HepG2 (cell line): ENCODE measurements around the gene SDR42E2. TPM values are rescaled to one million over a fixed set of nuclear protein-coding genes. Genes with fewer than 3 reads are reported as not detected.
A peak's percentile ranks its signal among the peaks of the same experiment; 100 is the strongest.

ENCODE experiments used
- ASH2L ChIP-seq: fragments of 300-600, 200-600 bp; sonication (generic); IDR thresholded peaks from 2 replicates; pipeline ENCODE4 v1.7.0; 2017; ENCODE audit warnings: low read depth, mild to moderate bottlenecking, moderate library complexity, mixed read lengths, low read length; ENCODE audit not compliant: insufficient read length
- CAMTA2 ChIP-seq: sonication (generic); formaldehyde crosslinking; IDR thresholded peaks from 2 replicates; pipeline ENCODE4 v1.4.0; 2020; ENCODE audit warnings: mild to moderate bottlenecking, missing genetic modification reagents, borderline replicate concordance
- GLI4 ChIP-seq: sonication (generic); formaldehyde crosslinking; IDR thresholded peaks from 2 replicates; pipeline ENCODE4 v1.5.1; 2020; ENCODE audit warnings: missing genetic modification reagents, mild to moderate bottlenecking, moderate library complexity, borderline replicate concordance
- KDM5B ChIP-seq: sonication (generic); formaldehyde crosslinking; IDR thresholded peaks from 2 replicates; pipeline ENCODE4 v1.4.0; 2020; ENCODE audit warnings: missing genetic modification reagents, mild to moderate bottlenecking, borderline replicate concordance
- PTBP1 ChIP-seq: fragments of 200-400 bp; formaldehyde crosslinking; IDR thresholded peaks from 2 replicates; pipeline ENCODE4 v1.6.1; 2018; ENCODE audit warnings: low read length, low read depth; ENCODE audit not compliant: poor library complexity, severe bottlenecking
- SAP130 ChIP-seq: IDR thresholded peaks from 2 replicates; pipeline ENCODE4 v1.6.1; 2016; ENCODE audit warnings: low read depth
- SOX13 ChIP-seq, 3 experiments: fragments of 450-650 bp in 1 of 3; sonication (generic) in 1 of 3; formaldehyde crosslinking in 1 of 3; IDR thresholded peaks in 2 of 3; conservative IDR thresholded peaks in 1 of 3; 2 replicates each; pipeline versions ENCODE4 v1.5.0 to v1.6.1; 2016 to 2020; ENCODE audit warnings: antibody characterized with exemption in 1 of 3, mild to moderate bottlenecking in 1 of 3, missing compliant biosample characterization in 1 of 3, missing genetic modification reagents in 1 of 3, moderate library complexity in 1 of 3
- SP5 ChIP-seq: IDR thresholded peaks from 2 replicates; pipeline ENCODE4 v1.6.1; 2016; ENCODE audit warnings: low read depth, borderline replicate concordance
- XBP1 ChIP-seq: sonication (generic); formaldehyde crosslinking; IDR thresholded peaks from 2 replicates; pipeline ENCODE4 v1.5.0; 2020; ENCODE audit warnings: missing genetic modification reagents
- YY1 ChIP-seq: IDR thresholded peaks from 2 replicates; pipeline ENCODE4 v1.6.1; 2011; ENCODE audit warnings: low read length, low read depth, moderate library complexity, mild to moderate bottlenecking; ENCODE audit not compliant: insufficient read depth, insufficient replicate concordance
- ZNF253 ChIP-seq: sonication (generic); formaldehyde crosslinking; IDR thresholded peaks from 2 replicates; pipeline ENCODE4 v1.8.0; 2022; ENCODE audit warnings: mild to moderate bottlenecking, missing genetic modification reagents, borderline replicate concordance
- ZNF839 ChIP-seq: sonication (generic); formaldehyde crosslinking; IDR thresholded peaks from 2 replicates; pipeline ENCODE4 v1.4.0; 2020; ENCODE audit warnings: missing genetic modification reagents, mild to moderate bottlenecking, borderline replicate concordance
- polyA plus RNA-seq, 8 experiments: library from polyadenylated mRNA; depleted of rRNA in 3 of 8; stranded (reverse) in 7 of 8; unstranded in 1 of 8; fragments of >200 nt; fragmentation: Illumina TruSeq in 4 of 8; extraction: Trizol in 4 of 8; gene quantifications; 2 replicates each; pipeline versions ENCODE4 v1.2.1 to v1.2.3, GENCODE V29; 2011 to 2016; ENCODE audit warnings: low read depth in 4 of 8, missing spikeins in 1 of 8, mixed read lengths in 1 of 8; ENCODE audit not compliant: insufficient read depth in 1 of 8
- total RNA-seq, 5 experiments: library from RNA; depleted of rRNA; stranded (reverse); fragments of >200 nt; fragmentation: Illumina TruSeq; extraction: Trizol; gene quantifications; 2 replicates each; pipeline ENCODE4 v1.2.3, GENCODE V29; 2016; ENCODE audit warnings: low read depth in 1 of 5
- TF ChIP-seq, protein P1 (sequence below): sonication (generic); formaldehyde crosslinking; IDR thresholded peaks from 2 replicates; pipeline ENCODE4 v1.8.0; 2022; ENCODE audit warnings: missing genetic modification reagents, mild to moderate bottlenecking, borderline replicate concordance
- TF ChIP-seq, protein P2 (sequence below): sonication (generic); formaldehyde crosslinking; IDR thresholded peaks from 2 replicates; pipeline ENCODE4 v1.9.0; 2021; ENCODE audit warnings: mild to moderate bottlenecking, missing genetic modification reagents
- TF ChIP-seq, protein P3 (sequence below): sonication (generic); formaldehyde crosslinking; IDR thresholded peaks from 2 replicates; pipeline ENCODE4 v1.4.0; 2020; ENCODE audit warnings: low read depth, mild to moderate bottlenecking, missing genetic modification reagents
- TF ChIP-seq, protein P4 (sequence below): sonication (generic); formaldehyde crosslinking; IDR thresholded peaks from 2 replicates; pipeline ENCODE4 v1.4.0; 2020; ENCODE audit warnings: mild to moderate bottlenecking, missing genetic modification reagents

Gene SDR42E2
- total and polyA plus RNA-seq, 2 of the 13 experiments (the other 11 are each of a cell fraction or from before 2014, with no cell fraction given), result 0.05 to 0.11 TPM

DNA sequence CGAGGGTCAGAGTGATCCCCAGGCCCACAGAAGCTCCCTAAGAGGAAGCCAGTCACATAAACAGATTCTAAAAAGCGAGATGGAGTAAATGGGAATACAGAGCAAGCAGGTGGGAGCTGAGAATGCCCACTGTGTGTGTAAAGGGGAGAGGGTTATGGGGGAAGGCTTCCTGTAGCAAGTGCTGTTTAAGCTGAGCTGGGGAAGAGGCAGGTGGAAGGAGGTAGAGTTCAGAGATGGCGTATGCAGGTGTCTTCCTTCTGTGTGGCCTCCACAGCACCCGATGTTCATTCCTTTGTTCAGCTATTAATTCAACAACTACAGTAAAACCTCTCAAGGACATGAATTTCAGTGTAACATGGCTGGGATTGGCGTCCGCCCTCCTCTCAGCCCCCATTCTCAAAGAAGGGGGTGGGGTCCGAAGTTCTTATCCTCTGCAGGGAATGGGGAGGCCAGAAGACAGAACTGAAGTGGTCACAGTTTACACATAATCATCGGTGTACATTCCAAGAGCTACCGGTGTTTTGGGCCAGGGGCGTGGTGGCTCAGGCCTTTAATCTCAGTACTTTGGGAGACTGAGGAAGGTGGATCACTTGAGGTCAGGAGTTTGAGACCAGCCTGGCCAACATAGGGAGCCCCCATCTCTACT is 45.5 kb downstream of the SDR42E2 start (continued):
- no peak for TF ChIP-seq KDM5B (CRISPR knock-in tag)
- TF ChIP-seq, protein P1, sequence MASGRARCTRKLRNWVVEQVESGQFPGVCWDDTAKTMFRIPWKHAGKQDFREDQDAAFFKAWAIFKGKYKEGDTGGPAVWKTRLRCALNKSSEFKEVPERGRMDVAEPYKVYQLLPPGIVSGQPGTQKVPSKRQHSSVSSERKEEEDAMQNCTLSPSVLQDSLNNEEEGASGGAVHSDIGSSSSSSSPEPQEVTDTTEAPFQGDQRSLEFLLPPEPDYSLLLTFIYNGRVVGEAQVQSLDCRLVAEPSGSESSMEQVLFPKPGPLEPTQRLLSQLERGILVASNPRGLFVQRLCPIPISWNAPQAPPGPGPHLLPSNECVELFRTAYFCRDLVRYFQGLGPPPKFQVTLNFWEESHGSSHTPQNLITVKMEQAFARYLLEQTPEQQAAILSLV, result no peak
- 0 out of 2 replicates have a peak, but pooled peaks have one; percentile 67 for TF ChIP-seq ZNF839 (CRISPR knock-in tag)
- no peak for TF ChIP-seq SP5
- TF ChIP-seq ASH2L, result no peak
- 0 out of 2 replicates have a peak, but pooled peaks have one; percentile 30 for TF ChIP-seq ZNF253 (CRISPR knock-in tag)
- TF ChIP-seq YY1, result no peak
- no peak for TF ChIP-seq SOX13 (IDR thresholded peaks at IDR 0.05)
- TF ChIP-seq SOX13 (CRISPR knock-in tag; conservative IDR thresholded peaks at IDR 0.05 in 1 of 2, IDR thresholded peaks at IDR 0.05 in 1 of 2), result no peak
- no peak for TF ChIP-seq CAMTA2
- no peak for TF ChIP-seq GLI4
- no peak for TF ChIP-seq XBP1 (CRISPR knock-in tag)
- TF ChIP-seq, protein P2, sequence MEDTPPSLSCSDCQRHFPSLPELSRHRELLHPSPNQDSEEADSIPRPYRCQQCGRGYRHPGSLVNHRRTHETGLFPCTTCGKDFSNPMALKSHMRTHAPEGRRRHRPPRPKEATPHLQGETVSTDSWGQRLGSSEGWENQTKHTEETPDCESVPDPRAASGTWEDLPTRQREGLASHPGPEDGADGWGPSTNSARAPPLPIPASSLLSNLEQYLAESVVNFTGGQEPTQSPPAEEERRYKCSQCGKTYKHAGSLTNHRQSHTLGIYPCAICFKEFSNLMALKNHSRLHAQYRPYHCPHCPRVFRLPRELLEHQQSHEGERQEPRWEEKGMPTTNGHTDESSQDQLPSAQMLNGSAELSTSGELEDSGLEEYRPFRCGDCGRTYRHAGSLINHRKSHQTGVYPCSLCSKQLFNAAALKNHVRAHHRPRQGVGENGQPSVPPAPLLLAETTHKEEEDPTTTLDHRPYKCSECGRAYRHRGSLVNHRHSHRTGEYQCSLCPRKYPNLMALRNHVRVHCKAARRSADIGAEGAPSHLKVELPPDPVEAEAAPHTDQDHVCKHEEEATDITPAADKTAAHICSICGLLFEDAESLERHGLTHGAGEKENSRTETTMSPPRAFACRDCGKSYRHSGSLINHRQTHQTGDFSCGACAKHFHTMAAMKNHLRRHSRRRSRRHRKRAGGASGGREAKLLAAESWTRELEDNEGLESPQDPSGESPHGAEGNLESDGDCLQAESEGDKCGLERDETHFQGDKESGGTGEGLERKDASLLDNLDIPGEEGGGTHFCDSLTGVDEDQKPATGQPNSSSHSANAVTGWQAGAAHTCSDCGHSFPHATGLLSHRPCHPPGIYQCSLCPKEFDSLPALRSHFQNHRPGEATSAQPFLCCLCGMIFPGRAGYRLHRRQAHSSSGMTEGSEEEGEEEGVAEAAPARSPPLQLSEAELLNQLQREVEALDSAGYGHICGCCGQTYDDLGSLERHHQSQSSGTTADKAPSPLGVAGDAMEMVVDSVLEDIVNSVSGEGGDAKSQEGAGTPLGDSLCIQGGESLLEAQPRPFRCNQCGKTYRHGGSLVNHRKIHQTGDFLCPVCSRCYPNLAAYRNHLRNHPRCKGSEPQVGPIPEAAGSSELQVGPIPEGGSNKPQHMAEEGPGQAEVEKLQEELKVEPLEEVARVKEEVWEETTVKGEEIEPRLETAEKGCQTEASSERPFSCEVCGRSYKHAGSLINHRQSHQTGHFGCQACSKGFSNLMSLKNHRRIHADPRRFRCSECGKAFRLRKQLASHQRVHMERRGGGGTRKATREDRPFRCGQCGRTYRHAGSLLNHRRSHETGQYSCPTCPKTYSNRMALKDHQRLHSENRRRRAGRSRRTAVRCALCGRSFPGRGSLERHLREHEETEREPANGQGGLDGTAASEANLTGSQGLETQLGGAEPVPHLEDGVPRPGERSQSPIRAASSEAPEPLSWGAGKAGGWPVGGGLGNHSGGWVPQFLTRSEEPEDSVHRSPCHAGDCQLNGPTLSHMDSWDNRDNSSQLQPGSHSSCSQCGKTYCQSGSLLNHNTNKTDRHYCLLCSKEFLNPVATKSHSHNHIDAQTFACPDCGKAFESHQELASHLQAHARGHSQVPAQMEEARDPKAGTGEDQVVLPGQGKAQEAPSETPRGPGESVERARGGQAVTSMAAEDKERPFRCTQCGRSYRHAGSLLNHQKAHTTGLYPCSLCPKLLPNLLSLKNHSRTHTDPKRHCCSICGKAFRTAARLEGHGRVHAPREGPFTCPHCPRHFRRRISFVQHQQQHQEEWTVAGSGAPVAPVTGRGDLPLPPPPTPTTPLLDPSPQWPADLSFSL, result no peak
- TF ChIP-seq, protein P3, sequence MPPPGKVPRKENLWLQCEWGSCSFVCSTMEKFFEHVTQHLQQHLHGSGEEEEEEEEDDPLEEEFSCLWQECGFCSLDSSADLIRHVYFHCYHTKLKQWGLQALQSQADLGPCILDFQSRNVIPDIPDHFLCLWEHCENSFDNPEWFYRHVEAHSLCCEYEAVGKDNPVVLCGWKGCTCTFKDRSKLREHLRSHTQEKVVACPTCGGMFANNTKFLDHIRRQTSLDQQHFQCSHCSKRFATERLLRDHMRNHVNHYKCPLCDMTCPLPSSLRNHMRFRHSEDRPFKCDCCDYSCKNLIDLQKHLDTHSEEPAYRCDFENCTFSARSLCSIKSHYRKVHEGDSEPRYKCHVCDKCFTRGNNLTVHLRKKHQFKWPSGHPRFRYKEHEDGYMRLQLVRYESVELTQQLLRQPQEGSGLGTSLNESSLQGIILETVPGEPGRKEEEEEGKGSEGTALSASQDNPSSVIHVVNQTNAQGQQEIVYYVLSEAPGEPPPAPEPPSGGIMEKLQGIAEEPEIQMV, result no peak
- TF ChIP-seq, protein P4, sequence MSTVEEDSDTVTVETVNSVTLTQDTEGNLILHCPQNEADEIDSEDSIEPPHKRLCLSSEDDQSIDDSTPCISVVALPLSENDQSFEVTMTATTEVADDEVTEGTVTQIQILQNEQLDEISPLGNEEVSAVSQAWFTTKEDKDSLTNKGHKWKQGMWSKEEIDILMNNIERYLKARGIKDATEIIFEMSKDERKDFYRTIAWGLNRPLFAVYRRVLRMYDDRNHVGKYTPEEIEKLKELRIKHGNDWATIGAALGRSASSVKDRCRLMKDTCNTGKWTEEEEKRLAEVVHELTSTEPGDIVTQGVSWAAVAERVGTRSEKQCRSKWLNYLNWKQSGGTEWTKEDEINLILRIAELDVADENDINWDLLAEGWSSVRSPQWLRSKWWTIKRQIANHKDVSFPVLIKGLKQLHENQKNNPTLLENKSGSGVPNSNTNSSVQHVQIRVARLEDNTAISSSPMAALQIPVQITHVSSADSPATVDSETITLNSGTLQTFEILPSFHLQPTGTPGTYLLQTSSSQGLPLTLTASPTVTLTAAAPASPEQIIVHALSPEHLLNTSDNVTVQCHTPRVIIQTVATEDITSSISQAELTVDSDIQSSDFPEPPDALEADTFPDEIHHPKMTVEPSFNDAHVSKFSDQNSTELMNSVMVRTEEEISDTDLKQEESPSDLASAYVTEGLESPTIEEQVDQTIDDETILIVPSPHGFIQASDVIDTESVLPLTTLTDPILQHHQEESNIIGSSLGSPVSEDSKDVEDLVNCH (CRISPR knock-in tag), result no peak
- peak; percentile 13; the same call in 1 of the 2 replicates for TF ChIP-seq SAP130 (CRISPR knock-in tag)
- TF ChIP-seq PTBP1, result no peak
